ENCODE data around the gene EPB41L3.

Gene EPB41L3

DNA sequence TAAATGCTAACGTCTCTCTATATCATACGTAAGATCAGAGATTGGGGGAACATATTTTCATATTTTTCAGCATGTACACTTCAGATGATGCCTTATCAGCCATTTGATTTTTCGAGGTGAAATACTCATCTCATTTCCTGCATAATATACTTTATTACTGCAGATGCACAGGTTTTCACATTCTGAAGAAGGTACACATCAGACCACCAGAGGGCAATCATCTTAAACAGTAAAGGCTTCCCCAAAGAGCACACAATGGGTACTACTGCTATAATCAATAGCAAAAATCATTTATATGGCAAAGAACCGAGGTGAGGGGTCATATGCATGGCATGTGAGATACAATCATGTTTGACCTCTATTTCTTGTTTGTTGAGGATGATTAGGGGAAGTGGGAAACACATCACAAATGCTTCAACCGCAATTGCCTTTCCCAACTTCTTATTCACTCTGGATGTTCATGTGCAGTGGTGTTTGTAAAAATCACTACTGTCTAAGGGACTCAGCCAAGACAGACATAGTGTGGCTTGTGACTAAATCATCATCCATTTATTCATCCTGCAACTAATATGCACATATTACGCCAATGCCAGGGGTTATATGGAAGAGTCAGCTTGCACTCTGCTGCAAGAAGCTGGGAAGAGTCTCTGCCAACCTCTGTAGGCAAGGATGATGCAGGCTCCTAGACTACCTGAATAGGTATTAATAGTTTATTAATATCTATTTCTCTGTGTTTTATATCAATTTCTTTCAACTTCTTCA is 118.7 kb downstream of the EPB41L3 start:
- TF ChIP-seq, protein P1, sequence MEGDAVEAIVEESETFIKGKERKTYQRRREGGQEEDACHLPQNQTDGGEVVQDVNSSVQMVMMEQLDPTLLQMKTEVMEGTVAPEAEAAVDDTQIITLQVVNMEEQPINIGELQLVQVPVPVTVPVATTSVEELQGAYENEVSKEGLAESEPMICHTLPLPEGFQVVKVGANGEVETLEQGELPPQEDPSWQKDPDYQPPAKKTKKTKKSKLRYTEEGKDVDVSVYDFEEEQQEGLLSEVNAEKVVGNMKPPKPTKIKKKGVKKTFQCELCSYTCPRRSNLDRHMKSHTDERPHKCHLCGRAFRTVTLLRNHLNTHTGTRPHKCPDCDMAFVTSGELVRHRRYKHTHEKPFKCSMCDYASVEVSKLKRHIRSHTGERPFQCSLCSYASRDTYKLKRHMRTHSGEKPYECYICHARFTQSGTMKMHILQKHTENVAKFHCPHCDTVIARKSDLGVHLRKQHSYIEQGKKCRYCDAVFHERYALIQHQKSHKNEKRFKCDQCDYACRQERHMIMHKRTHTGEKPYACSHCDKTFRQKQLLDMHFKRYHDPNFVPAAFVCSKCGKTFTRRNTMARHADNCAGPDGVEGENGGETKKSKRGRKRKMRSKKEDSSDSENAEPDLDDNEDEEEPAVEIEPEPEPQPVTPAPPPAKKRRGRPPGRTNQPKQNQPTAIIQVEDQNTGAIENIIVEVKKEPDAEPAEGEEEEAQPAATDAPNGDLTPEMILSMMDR (IDR thresholded peaks at IDR 0.05; ENCODE audit: control insufficient read depth, extremely low read depth, insufficient read depth), result peak; percentile 56
- H3K4me3 ChIP-seq (ENCODE audit: low read depth, low read length), result no peak overlapping the region
- DNase-seq (ENCODE audit: low read depth), result peak; percentile 3

DNA sequence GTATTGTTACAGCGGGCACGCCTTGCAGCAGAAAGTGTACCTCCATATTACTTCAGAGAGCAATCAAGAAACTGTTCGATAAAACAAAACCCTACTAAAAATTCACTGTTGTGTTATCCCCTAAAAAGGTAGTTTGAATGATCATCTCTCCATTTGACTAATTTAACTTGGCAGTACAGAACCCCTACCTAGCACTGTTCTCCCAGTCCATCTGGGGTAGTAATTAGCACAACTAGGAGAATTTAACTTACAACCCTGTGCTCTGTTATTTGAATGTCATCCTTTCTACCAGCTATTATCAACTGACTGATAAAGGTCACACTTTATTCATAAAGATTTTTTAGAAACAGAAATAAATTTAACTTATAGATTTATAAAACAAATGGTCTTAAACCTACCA is 121.2 kb downstream of the EPB41L3 start:
- no peak for DNase-seq (ENCODE audit: low read depth)
- no peak overlapping the region for H3K4me3 ChIP-seq (ENCODE audit: low read depth, low read length)
- TF ChIP-seq, protein P1 (IDR thresholded peaks at IDR 0.05; ENCODE audit: control insufficient read depth, extremely low read depth, insufficient read depth), result no peak

DNA sequence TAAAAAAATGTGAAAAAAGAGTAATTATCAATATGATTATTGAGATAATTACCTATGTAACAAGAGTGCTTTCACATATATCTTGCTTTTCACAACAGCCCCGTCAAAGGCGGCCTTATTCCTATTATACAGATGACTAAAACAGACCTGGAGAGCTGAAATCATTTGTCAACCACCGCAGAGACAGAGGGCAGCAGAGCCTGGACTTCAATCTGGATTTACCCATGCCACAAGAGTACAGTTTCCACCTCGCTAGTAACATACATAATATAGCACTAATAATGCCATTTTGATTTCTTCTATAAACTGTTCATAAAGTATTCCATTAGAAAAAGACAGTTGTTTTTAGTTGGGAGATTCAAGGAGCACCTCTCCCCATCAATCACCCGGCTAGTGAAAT is 121.8 kb downstream of the EPB41L3 start:
- DNase-seq (ENCODE audit: low read depth), result no peak
- TF ChIP-seq, protein P1 (IDR thresholded peaks at IDR 0.05; ENCODE audit: control insufficient read depth, extremely low read depth, insufficient read depth), result no peak
- no peak overlapping the region for H3K4me3 ChIP-seq (ENCODE audit: low read depth, low read length)

DNA sequence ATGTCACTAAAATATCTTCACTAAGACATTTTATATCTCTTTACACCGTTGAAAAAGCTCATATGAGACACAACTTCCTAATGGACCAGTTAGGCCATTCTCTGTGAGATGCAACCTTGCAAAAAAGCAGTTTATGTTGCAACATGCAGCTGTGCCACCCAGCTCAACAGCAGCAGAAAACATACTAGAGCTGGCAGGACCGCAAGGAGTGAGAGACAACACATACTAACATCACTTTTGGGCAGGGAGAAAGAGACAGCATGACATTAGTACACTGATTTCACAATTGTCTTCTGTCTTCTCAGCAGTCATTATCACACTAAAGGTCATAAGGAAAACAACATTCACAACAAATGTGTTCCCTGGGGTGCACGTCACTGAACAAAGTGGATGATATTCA is 122.9 kb downstream of the EPB41L3 start:
- H3K4me3 ChIP-seq (ENCODE audit: low read depth, low read length), result no peak overlapping the region
- no peak for DNase-seq (ENCODE audit: low read depth)
- TF ChIP-seq, protein P1 (IDR thresholded peaks at IDR 0.05; ENCODE audit: control insufficient read depth, extremely low read depth, insufficient read depth), result no peak

DNA sequence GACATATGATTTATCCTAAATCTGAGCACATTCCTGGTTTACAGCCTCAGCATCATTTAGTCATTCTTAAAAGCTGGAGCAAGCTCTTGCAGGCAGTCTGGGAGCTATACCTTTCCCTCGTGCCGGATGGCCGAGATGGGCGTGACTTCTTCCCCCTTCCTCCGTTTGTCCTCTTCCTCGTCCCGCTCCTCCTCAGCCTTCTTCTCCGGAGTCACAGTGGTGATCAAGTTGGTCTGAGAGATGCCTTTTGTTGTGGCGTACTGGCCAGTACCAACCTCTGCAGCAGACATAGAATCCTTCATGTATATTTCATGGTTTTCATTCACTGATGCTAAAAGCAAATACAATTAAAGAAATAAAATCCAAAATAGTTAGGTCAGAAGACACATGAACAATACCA is 124.2 kb downstream of the EPB41L3 start:
- H3K4me3 ChIP-seq (ENCODE audit: low read depth, low read length), result no peak overlapping the region
- TF ChIP-seq, protein P1 (IDR thresholded peaks at IDR 0.05; ENCODE audit: control insufficient read depth, extremely low read depth, insufficient read depth), result no peak
- no peak for DNase-seq (ENCODE audit: low read depth)

DNA sequence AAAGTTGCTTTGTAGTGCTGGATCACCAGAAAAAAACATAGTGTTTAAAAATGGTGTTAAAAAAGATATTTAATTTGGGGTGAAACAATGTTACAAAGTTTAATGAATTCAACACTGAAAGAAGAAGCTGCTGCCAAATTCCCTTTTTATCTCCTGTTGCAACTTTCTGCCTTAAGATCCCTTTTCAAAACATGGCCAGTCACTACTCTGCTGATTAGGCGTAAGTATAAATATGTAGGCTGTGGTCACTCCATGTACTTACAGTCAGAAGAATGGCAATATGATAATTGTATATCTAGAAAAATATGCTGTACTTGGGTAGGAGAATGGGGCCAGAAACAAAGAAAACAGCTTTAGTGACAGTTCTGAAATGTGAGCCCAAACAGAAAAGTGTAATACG is 124.8 kb downstream of the EPB41L3 start:
- no peak for DNase-seq (ENCODE audit: low read depth)

More for the DNA sequence above, 124.8 kb downstream of the EPB41L3 start:
- TF ChIP-seq, protein P1 (IDR thresholded peaks at IDR 0.05; ENCODE audit: control insufficient read depth, extremely low read depth, insufficient read depth), result no peak
- H3K4me3 ChIP-seq (ENCODE audit: low read depth, low read length), result no peak overlapping the region

Measured in LNCaP clone FGC (cell line).